Stimulated activated CD4-positive, alpha-beta T cell treated with anti-CD3 and anti-CD28 coated beads, Interleukin-4, amount 100 ng/mL, for 1 hour (primary cell): ENCODE data around the gene DPP4.

Experiments
- DNase-seq: peaks from one replicate; pipeline ENCODE4 v3.0.0-alpha.2; 2020

The DPP4 gene

GRCh38 chr2:162073888-162074631, at the start of gene DPP4:
Gene DPP4, minus strand, starts transcription at chr2:162074215. Its CDS starts 234 bp downstream, at chr2:162073981.
- DNase-seq: peak; percentile 56

- DNase-seq: no peak
Measured at GRCh38 chr2:162118166-162119031, 44.4 kb upstream of the DPP4 start.

- no peak for DNase-seq
Measured at GRCh38 chr2:162116352-162116751, 42.3 kb upstream of the DPP4 start.

- no peak for DNase-seq
Measured at GRCh38 chr2:162115076-162115475, 41.1 kb upstream of the DPP4 start.

GRCh38 chr2:162114271-162114670, 40.3 kb upstream of the DPP4 start:
- no peak for DNase-seq

GRCh38 chr2:162113776-162114168, 39.8 kb upstream of the DPP4 start:
- no peak for DNase-seq

- DNase-seq: no peak
Measured at GRCh38 chr2:162113088-162113775, 39.2 kb upstream of the DPP4 start.

GRCh38 chr2:162111958-162112850, 38.2 kb upstream of the DPP4 start:
- no peak for DNase-seq

- no peak for DNase-seq
Measured at GRCh38 chr2:162107361-162107901, 33.4 kb upstream of the DPP4 start.

- no peak for DNase-seq
Measured at GRCh38 chr2:162106746-162107145, 32.7 kb upstream of the DPP4 start.

- no peak for DNase-seq
Measured at GRCh38 chr2:162106146-162106551, 32.1 kb upstream of the DPP4 start.

- DNase-seq: no peak
Measured at GRCh38 chr2:162103443-162104009, 29.5 kb upstream of the DPP4 start.

- DNase-seq: no peak
Measured at GRCh38 chr2:162100579-162100978, 26.6 kb upstream of the DPP4 start.

GRCh38 chr2:162099836-162100235, 25.8 kb upstream of the DPP4 start:
- no peak for DNase-seq

GRCh38 chr2:162092658-162093556, 18.9 kb upstream of the DPP4 start:
- no peak for DNase-seq

GRCh38 chr2:162092008-162092390, 18.0 kb upstream of the DPP4 start:
- DNase-seq: no peak

- DNase-seq: no peak
Measured at GRCh38 chr2:162091325-162092007, 17.5 kb upstream of the DPP4 start.

- no peak for DNase-seq
Measured at GRCh38 chr2:162090109-162090508, 16.1 kb upstream of the DPP4 start.

GRCh38 chr2:162086904-162087303, 12.9 kb upstream of the DPP4 start:
- DNase-seq: no peak
